Kidney (tissue), 14 donors: Measurements from ENCODE around the gene CLOCK. TPM values are rescaled to one million over a fixed set of nuclear protein-coding genes. Genes with fewer than 3 reads are reported as not detected.

Experiments used
- DNase-seq, 5 donors: peaks; one replicate each; pipeline ENCODE4 v3.0.0-alpha.2; 2013 to 2020
- FAIRE-seq: peaks from 2 replicates; lab custom pipeline; 2012; peaks lifted over from hg19 to GRCh38; lab: Jason Lieb, UNC
- H3K27ac ChIP-seq, 2 donors: one replicate each; pipeline ENCODE4 v1.7.0; 2013; ENCODE audit warnings: low read depth in 2 of 2, low read length in 2 of 2, inconsistent platforms in 1 of 2
- H3K27me3 ChIP-seq: one replicate; pipeline ENCODE4 v1.7.1; 2013; ENCODE audit warnings: low read length, inconsistent platforms; ENCODE audit not compliant: control insufficient read depth, insufficient read depth
- H3K36me3 ChIP-seq, 3 donors: one replicate each; pipeline versions ENCODE4 v1.7.0 to v1.7.1; 2013; ENCODE audit warnings: low read length in 3 of 3, control low read depth in 1 of 3, inconsistent platforms in 1 of 3; ENCODE audit not compliant: insufficient read depth in 3 of 3, control insufficient read depth in 2 of 3
- H3K4me1 ChIP-seq, 3 donors: one replicate each; pipeline versions ENCODE4 v1.7.0 to v1.7.1; 2013; ENCODE audit warnings: low read length in 3 of 3, inconsistent platforms in 1 of 3, low read depth in 1 of 3; ENCODE audit not compliant: control insufficient read depth in 2 of 3, insufficient read depth in 2 of 3
- H3K4me3 ChIP-seq, 3 donors: one replicate each; pipeline versions ENCODE4 v1.7.0 to v1.8.1; 2013; ENCODE audit warnings: low read length in 3 of 3, control low read depth in 1 of 3, inconsistent platforms in 1 of 3
- H3K9ac ChIP-seq, 3 donors: one replicate each; pipeline versions ENCODE4 v1.7.0 to v1.7.1; 2013; ENCODE audit warnings: low read length in 3 of 3, control low read depth in 1 of 3, inconsistent platforms in 1 of 3
- H3K9me3 ChIP-seq, 3 donors: one replicate each; pipeline versions ENCODE4 v1.7.0 to v1.7.1; 2013; ENCODE audit warnings: low read length in 3 of 3, control low read depth in 1 of 3, inconsistent platforms in 1 of 3; ENCODE audit not compliant: control insufficient read depth in 2 of 3, insufficient read depth in 1 of 3
- intact Hi-C: fragments of 100-400 bp; cut with DNase I; formaldehyde crosslinking; loops from one replicate; pipeline ENCODE4 v1.11.1; 2022
- polyA plus RNA-seq: library from polyadenylated mRNA; stranded (reverse); fragments of 350-450 nt; fragmentation: Illumina TruSeq; extraction: RNeasy Lipid Tissue Mini Kit (QIAGEN cat#74804); gene quantifications from one replicate; pipeline ENCODE4 v1.2.3, GENCODE V29; 2014; ENCODE audit warnings: low read depth, low replicate concordance; ENCODE audit not compliant: insufficient read depth
- total RNA-seq: library from RNA; stranded (reverse); fragmentation: NEBNext Ultra II Directional; extraction: Animal tissue kit (Norgen Biotek cat#: 25700); gene quantifications from one replicate; pipeline ENCODE4 v1.2.1, GENCODE V29; 2021
- TF ChIP-seq, protein P1 (sequence below): IDR thresholded peaks from 3 replicates; pipeline ENCODE4 v1.5.1; 2012; ENCODE audit warnings: mild to moderate bottlenecking, moderate library complexity, borderline replicate concordance; ENCODE audit not compliant: insufficient read depth; ENCODE audit errors: extremely low read depth
- donor health status: control.
- donor health status: control.
- donor health status: control.
- donor health status: control.
- donor health status: control.
- donor health status: DM: yes; HTN: yes; CAD: no.
- donor health status: Normal renal cell carcinoma (clear cell type).

Gene CLOCK
- total and polyA plus RNA-seq, 2 donors from 2014 or later: 3.8 to 28.9 TPM

DNA sequence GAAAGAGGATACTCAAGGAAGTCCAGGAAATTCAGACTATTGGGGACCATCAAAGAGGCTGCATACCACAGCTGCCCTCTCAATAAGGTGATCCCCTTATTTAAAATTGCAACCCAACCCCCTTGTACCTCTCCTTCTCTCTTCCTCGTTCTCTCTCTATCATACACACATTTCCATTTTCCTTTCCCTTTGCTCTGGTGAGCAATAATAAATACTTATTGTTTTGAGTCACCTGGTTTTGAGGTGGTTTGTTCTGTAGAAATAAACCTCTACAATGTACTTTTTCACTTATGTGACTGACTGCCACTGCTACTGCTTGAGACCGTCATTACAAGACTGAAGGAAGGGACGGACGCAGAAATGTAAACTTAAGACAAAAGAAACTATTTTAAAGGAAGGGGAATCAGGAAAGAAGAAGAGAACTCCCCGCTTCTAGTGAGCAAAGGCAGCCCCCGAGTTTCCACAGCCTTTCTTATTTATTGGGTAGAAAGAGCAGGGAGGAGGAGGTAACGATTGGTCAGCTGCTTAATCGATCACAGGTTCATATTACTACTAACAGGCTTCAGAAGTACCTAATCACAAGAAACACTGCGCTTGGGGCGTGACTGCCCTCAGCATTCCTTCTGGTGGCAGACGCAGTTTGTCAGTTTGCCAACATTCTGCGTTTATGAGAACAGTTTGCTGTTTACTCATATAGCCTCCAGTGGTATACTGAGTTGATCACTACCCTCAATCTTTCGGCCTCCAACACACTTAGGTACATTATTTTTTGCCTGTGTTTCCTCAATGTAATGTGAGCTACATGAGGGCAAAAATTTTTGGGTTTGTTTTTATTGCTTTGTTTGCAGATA lies 167.9 kb downstream of the CLOCK start:
- Histone ChIP-seq H3K4me1 (no peaks in the 10 kb centered on the region), H3K9ac (no peak overlapping the region), H3K36me3 (no peaks in the 10 kb centered on the region), H3K4me3 (no peak overlapping the region), H3K9me3 (no peaks in the 10 kb centered on the region), H3K27ac (no peak overlapping the region), H3K27me3 (no peaks in the 10 kb centered on the region)
- TF ChIP-seq, protein P1, sequence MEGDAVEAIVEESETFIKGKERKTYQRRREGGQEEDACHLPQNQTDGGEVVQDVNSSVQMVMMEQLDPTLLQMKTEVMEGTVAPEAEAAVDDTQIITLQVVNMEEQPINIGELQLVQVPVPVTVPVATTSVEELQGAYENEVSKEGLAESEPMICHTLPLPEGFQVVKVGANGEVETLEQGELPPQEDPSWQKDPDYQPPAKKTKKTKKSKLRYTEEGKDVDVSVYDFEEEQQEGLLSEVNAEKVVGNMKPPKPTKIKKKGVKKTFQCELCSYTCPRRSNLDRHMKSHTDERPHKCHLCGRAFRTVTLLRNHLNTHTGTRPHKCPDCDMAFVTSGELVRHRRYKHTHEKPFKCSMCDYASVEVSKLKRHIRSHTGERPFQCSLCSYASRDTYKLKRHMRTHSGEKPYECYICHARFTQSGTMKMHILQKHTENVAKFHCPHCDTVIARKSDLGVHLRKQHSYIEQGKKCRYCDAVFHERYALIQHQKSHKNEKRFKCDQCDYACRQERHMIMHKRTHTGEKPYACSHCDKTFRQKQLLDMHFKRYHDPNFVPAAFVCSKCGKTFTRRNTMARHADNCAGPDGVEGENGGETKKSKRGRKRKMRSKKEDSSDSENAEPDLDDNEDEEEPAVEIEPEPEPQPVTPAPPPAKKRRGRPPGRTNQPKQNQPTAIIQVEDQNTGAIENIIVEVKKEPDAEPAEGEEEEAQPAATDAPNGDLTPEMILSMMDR: no peak
- no peak for FAIRE-seq
- no peak for DNase-seq
- intact Hi-C loops: no loop called here

Other genes with a start within 250 kb of the CLOCK start
- gene SRD5A3, start 200.7 kb downstream of the CLOCK start, total RNA-seq: 10.6 TPM
- gene SRD5A3, start 200.7 kb downstream of the CLOCK start, polyA plus RNA-seq: 21.5 TPM
- 114 TPM for gene TMEM165, start 151.0 kb downstream of the CLOCK start, total RNA-seq
- gene TMEM165, start 151.0 kb downstream of the CLOCK start, polyA plus RNA-seq: 43.2 TPM
- gene PDCL2, start 45.3 kb upstream of the CLOCK start, total RNA-seq: not detected
- not detected for gene PDCL2, start 45.3 kb upstream of the CLOCK start, polyA plus RNA-seq
- 0.79 TPM for gene NMU, start 89.4 kb upstream of the CLOCK start, total RNA-seq
- gene NMU, start 89.4 kb upstream of the CLOCK start, polyA plus RNA-seq: 0.54 TPM